Activated CD8-positive, alpha-beta memory T cell treated with anti-CD3 and anti-CD28 coated beads, Interleukin-2, amount 50 U/mL, for 1 hour (primary cell): ENCODE measurements around the gene OR52E1.

Experiments
- DNase-seq: peaks from one replicate; pipeline ENCODE4 v3.0.0-alpha.2; 2020; ENCODE audit errors: extremely low read depth

The OR52E1 gene

GRCh38 chr11:5115339-5115738, 46.0 kb downstream of the OR52E1 start:
- no peak for DNase-seq

- no peak for DNase-seq
Measured at GRCh38 chr11:5117588-5117987, 48.2 kb downstream of the OR52E1 start.

GRCh38 chr11:5118893-5119292, 49.5 kb downstream of the OR52E1 start:
- DNase-seq = no peak
